NCI-H345 treated with DMSO at 0.1 percent for 48 hours (cell line): ENCODE results near the gene MAML2.
A peak's percentile ranks its signal among the peaks of the same experiment; 100 is the strongest.

Experiments used
- DNase-seq: peaks from one replicate; lab custom pipeline; 2025; ENCODE audit not compliant: unreplicated experiment; lab: John Stamatoyannopoulos, UW

Gene MAML2

DNA sequence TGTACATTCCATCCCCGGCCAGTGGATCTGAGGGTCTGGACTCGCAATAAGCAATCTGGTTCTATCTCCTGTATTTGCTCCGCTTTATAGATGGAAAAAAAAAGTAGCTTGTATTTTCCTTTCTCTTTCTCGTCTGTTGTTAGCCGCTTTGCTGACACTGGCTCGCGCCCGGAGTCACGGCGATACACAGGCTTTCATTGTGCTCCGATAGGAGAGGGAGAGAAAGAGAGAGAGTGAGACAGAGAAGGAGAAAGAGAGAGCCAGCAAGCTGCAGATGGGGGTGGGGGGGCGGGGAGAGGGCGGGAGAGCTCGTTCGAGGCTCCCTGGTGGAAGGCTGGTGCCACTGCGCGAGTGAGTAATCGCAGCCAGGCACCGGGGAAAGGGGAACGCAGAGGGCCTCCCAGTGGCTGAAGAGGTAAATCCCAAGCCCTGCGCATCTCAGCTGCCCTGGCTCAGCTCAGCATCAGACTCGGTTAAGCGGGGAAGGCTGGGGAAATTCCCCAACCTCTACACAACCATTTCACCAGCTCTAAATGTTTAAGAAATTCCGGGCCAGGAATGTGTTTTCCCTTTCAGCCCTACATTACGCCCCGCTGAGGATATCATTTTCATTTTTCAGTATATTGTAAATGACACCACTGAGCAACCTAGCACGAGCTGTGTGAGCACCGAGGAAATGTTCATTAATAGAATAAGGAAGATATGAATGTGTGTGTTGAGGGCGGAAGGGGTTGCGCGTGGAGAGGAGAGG, at the start of gene MAML2:
TSS of gene MAML2 (minus strand) at position 235 of the 751 bp plus-strand sequence. CDS start 1,300 bp downstream, outside the sequence.
- peak; percentile 79 for DNase-seq

DNA sequence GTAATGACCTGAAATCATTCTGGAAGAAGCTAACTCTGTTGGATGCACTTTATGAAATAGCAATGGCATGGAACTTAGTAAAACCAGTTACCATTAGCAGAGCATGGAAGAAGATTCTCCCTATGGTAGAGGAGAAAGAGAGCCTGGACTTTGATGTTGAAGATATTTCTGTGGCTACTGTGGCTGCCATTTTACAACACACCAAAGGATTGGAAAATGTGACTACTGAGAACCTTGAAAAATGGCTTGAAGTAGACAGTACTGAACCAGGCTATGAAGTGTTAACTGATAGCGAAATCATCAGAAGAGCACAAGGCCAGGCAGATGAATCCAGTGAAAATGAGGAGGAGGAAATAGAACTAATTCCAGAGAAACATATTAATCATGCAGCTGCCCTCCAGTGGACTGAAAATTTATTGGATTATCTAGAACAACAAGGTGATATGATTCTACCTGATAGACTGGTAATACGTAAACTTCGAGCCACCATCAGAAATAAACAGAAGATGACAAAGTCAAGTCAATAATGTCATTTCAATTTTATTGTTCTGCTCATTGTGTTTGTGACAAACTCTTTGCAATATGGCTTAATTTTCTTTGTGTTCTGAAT, 48.8 kb upstream of the MAML2 start:
- DNase-seq: no peak

DNA sequence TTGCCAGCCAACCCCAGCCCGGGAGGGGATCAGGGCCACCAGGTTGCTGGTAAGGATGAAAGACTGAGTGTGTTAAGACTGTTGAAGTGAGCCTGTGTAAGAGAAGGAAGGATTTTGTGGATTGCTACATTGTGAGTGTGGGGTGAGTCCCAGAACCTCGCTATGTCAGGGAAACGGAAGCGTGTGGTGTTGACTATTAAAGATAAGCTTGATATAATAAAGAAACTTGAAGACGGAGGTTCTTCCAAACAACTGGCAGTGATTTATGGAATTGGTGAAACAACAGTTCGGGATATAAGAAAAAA, 47.4 kb upstream of the MAML2 start:
- DNase-seq: no peak

DNA sequence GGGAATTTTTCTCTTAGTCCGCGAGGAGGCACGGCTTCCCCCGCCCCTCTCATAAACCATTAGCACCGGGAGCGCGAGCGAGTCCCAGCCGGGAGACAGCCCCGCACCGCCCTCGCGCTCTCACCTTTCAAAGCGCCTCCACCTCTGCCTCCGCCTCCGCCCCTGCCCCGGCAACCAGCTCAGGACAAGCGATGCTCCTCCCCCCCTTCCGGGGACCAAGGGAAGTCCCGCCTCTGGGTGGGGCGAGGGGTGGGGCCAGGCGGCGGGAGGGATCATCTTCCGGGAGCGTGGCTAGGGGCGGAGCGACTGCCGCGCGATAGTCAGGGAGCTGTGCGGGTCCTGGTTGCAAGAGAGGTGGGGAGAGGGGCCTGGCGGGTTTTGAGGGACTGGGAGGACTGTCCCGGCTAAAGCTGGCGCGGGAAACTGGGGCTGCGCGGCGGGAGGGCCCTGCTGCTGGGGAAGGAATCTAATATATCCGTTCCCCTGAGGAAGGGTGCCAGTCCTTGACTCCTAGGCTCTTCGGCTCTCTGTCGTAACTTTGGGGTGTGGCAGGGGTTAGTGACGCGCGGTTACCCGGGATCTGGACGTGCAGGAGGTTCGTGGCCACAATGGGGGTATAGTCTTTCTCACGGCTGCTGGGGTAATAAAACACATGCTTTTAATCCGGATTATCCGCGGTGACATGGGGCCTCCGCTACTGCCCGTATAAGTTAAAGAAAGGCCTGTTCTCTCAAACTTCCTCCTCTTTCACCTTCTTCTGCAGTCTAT, 46.9 kb upstream of the MAML2 start, which contains the start of the genes CCDC82 and JRKL:
TSS of gene CCDC82 (minus strand) at position 193 of the 768 bp plus-strand sequence. CDS start 5,165 bp downstream, outside the sequence.
TSS of gene JRKL (plus strand) at position 294 of the 768 bp plus-strand sequence. CDS start 637 bp downstream, outside the sequence.
- DNase-seq: peak; percentile 86

DNA sequence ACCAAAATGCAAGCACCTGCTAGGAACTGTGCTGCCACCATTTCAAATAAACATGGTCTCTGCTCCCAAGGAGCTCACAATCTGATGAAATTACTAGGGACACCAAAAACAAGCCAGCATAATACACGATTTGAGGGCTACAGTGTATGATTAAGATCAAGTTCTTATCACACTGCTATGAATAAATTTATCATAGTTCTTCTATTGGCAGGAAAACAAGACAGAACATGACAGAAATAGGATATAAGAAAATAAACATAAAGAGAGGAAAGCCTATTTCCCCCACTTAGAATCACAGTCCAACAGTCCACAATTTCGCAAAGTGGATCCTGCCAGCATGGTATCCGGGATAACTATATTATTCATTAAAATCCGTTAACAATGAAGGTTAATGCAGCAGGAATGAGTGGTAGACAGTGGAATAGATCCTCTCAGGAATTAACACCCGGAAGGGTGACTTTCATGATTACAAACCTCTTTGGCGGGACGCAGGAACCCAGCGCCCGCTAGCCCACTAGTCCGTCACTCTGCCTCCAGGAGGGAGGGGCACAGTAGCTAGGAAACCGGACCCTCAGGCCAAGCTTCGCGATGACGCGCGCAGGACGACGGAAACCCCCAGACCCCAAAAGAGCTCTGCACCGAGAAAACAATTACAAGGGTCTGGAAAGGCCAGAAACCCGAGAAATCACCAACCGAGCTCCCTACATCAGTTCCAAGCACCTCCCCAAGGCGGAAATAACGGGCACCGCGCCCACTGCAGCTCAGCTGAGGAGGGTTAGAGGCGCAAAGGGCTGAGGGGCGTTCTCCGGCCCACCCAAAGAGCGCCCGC, 46.1 kb upstream of the MAML2 start:
- peak; percentile 57 for DNase-seq

DNA sequence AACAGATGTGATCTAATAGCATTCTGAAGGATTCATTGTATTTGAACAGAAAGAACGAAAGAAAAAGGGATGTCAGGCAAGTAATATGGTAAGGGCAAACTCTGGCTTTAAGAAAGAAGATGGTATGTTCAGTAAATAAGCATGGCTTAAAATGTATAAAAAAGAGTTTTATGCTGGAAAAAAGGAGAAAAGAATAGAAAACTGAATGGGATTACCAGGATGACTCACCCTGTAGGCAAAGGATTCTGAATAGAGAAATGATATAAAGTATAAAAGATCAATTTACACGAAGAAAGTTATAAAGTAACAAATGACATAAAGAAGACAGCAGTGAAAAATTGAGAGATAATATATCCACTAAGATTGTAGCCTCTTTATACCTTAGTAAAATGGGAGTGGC, 42.2 kb upstream of the MAML2 start:
- no peak for DNase-seq

DNA sequence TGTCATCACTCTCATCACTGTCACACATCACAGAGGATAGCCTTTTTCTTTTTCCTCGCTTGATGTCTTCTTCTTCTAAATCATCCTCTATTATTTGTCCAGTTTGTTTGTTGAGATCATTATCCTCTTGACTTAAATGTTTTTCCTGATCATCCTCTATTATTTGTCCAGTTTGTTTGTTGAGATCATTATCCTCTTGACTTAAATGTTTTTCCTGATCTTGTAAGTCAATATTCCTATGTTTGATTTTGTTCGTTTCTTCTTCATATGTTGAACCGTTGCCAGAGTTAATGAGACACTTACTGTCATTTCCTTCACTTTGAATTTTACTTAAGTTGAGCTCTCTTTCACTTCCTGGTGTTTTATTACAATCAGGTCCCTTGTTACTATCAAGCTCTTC, 41.2 kb upstream of the MAML2 start:
- DNase-seq: peak; percentile 92

DNA sequence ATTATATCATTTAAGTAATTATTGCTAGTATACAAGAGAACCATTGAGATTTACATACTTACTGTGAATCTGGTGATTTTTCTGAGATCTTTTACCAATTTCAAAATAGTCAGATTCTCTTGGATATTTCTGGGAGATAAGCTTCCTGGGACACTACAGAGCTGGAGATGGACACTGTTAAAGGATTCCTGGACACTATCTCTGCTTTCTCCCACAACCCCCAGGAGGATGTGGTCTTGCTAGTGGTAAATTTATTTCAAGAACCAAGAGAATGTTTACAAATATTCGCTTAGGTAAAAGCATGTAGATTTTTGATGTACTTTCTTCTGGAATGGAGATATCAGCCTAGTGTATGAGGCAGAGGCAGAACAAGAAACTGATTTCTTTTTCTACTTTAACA, 33.8 kb upstream of the MAML2 start:
- DNase-seq: no peak

DNA sequence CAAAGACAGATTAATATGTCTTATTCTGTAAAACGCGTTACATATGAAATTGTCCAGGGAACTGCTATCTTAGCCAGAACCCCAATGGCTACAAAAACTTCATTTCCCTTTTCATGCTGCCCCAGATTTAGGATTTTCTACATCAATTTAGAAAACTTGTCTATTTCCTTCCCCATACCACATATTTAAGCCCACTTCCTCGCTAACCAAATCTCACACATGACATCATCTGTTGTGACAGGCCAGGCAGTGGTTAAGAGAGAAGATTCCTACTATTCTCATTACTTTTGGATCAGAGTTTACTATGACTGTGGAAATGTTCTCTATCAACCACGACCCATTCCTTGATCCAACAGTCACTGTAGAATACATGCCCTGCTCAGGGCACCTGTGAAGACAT, 30.8 kb upstream of the MAML2 start:
- DNase-seq: no peak

DNA sequence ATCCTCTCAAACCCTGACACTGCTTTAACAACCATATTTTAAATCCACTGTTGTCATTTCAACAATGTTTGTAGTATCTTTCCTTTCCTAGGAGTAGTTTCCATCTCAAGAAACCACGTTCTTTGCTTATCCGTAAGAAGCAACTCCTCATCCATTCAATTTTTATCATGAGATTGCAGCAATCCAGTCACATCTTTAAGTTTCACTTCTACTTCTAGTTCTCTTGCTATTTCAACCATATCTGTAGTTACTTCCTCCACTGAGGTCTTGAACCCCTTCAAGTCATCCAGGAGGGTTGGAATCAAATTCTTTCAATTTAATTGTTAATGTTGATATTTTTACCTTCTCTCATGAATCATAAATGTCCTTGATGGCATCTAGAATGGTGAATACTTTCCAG, 24.3 kb upstream of the MAML2 start:
- no peak for DNase-seq

DNA sequence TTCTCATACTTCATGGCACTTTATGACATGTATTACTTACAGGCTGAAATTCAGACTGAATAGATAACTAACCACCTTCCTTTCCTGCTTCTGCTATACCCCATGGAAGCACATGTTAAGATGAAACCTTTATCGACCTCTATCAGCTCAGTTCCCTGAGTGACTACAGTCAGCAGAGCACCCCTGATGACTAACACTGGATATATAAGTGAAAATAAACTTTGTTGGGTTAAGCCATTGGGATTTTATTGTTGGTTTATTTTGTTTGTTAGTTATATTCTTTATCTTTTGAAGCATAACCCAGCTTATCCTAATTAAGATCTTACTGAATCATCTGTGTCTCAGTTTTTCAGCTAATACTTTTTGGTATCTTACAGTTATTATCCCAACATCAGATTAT, 23.0 kb upstream of the MAML2 start:
- no peak for DNase-seq

DNA sequence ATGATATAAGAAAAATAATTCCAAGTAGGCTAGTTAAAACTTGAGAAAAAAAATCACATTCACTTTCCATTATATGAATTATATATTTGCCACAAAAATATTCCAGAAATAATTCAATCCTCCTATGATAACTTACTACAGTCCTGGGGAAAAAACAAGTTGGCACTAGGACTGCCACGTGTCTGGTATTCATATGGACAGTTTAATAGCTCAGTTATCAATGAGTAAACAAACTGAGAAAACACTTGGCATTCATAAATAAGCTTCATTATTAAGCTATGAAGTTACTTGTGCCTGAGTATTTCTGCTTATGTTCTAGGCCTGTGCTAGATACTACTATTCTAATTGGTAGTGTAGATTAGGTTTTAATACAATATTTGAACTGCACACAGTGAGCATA, 22.5 kb upstream of the MAML2 start:
- DNase-seq: no peak

DNA sequence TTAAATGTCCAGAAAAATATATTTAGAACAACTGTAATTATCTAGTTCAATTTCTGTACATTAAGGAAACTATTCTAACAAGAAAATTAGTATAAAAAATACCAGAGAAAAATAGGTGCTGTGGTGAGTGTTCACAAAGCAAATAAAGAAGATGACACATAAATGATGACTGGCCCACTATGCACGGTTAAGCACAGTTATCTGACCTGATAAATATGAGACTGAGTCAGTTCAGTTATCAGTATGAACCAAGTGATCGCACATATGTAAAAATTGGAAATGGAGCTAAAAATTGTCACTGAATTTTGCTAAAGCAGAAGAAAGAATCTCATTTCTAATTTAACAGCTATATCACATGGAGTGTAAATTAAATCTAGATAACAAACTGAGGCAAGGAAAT, 18.8 kb upstream of the MAML2 start:
- no peak for DNase-seq

DNA sequence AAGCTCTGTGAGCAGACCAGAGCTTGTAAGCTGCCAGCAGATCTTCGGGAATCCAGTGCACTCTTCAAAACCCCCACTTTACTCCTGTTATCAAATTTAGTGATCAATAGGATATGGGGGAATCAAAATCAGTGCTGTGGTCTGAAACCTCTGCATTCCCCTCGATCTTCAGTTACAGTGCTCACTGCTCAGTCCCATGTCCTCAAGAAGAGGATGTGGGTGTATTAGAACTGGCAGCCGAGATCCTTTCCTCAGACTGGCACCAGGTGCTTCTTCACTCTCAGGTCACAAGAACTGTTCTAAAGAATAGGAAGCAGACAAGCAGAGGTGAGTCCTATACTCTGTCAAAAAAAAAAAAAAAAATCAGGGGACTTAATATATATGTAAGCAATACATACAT, 15.3 kb upstream of the MAML2 start:
- DNase-seq: no peak

DNA sequence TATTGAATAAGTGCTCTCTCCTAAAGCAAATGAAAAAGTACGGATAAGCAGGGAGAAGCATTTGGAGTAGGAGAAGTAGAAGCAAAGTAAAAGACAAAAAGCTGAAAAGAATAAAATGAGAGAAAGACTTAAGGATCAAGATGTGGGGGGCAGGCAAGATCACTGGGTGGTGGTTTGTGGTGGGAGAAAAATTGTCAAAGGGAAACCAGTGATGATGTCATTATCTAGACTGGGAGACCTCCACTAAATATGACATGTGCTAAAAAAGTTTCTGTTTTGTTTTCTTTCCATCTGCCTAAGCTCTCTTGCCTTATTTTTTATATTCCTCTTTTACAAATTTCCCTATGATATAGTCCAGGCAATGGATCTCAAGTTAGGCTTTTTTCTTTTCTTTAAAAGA, 14.8 kb upstream of the MAML2 start:
- no peak for DNase-seq

DNA sequence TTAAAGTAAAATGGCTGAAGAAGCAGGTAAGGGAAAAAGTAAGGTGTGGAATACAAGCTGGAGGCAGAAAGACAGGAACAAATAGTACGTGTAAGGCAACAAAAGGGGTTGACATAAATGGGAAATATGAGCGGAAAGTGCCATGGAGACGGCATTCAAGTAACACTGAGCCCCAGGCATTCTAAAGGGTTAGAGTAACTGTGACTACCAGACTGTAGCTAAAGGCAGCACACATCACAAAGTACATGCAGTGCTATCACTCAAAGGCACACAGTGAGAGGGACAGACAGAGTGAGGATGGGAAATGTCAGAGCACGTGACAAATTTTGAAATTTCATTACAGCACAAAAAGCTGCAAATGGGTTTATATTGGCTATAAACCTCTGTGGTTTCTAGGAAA, 13.9 kb upstream of the MAML2 start:
- DNase-seq: no peak

DNA sequence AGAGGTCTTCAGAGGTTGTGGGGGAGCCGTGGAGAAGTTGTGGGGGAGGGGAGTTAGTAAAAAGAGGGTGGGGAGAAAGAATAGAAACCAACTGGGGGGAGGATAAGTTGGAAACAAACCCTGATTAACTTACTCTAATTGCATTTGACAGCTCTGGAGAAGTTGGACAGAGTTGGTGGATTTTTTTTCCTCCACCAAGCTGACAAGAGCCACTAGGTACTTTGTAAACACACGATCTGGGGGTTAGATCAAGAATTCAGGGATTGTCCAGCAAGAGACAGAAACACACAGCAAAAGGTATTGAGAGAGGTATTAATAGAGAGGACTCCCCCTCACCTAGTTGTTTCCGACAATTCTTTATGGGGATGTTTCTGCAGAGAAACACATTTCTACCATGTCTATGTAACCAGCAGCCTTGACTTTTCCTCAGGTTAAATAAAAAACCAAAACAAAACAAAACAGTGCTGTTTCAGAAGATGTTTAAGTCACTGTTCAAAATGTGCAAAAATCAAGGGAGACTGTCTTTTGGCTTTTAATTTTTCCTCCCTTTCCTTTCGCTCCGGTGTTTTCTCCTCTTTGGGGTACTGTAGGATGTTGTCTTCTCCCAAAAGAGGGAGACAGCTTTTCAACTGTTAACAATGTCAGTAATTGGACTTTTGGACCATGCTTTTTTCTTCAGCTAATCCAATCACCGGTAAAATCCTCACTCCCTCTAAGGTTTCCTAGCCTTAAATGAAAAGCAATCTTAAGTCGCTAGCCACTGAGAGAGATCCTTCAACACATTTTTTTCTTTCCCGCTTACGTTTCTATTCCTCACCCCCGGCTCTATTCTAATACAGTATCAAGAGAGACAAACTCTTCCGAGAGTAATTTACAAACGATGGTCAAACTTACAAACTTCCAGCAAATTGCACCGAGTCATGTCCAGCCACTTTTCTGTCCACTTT, 708 bp downstream of the MAML2 start:
- no peak for DNase-seq

DNA sequence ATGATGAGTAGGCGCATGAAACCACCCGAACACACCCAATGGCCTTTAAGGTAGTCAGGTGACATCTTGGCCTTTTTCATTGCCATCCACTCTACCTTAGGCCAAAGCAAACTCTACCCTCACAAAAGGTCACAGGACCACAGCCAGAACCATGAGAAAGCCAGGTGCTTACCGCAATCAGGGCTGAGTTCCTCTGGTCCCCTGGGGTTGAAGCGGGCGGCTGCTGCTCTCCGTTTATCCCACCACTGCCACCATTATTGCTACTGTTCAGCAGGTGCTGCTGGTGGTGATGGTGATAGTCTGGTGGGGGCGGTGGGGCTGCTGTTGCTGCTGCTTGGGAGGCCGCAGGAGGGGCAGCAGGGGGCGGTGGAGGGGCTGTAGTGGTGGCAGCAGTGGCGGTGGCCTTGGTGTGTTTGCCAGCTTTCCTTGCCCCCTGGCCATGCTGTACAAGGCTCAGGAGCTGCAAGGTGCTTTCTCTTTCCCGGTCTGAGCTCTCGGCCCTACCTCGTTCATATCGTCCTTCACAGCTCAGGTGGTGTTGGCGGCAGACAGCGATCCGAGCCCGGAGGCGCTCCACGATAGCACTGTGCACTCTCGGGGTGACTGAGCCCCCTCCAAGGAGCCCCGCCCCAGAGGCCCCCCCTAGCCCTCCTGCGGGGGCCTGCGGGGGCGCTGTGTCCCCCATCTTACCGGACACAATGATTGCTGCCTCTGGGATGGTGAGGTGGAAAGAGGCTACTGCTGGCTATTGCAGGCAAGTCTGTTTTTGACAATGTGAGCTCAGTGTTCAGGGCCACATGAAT, 1.6 kb downstream of the MAML2 start:
- DNase-seq: no peak

DNA sequence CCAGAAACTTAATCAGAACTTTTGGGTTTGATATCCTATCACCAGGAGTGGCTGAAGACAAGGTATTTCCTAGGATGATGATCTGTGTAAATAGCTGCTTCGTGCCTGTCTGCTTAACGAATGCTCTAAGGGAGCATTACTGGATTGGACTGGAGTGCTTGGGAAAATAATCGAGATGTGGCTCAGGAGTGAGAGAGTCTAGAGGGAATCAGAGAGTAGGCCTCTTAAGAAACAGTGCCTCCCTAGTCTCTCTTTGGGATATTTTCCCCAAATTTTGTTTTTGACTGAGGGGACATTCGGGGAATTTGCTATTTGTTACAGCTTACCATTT, 2.5 kb downstream of the MAML2 start:
- DNase-seq: no peak
